Osteoblast (primary cell): ENCODE measurements around the gene GAD1. TPM values are rescaled to one million over a fixed set of nuclear protein-coding genes. Genes with fewer than 3 reads are reported as not detected.

Source experiments
- DNase-seq: peaks from one replicate; pipeline ENCODE4 v3.0.0; 2011; ENCODE audit warnings: low spot score, mixed read lengths; ENCODE audit not compliant: insufficient read length; ENCODE audit errors: missing footprints
- H2AFZ ChIP-seq: 2 replicates; pipeline ENCODE4 v1.6.0; 2011; ENCODE audit warnings: mild to moderate bottlenecking, low read length
- H3K27ac ChIP-seq: 2 replicates; pipeline ENCODE4 v1.5.1; 2011; ENCODE audit warnings: mild to moderate bottlenecking, low read depth, low read length, moderate library complexity
- H3K27me3 ChIP-seq: 2 replicates; pipeline ENCODE4 v1.6.0; 2012; ENCODE audit warnings: mild to moderate bottlenecking, control low read depth, inconsistent platforms, low read length, moderate library complexity; ENCODE audit not compliant: insufficient read depth
- H3K36me3 ChIP-seq: 2 replicates; pipeline ENCODE4 v1.5.1; 2011; ENCODE audit warnings: mild to moderate bottlenecking, low read length, control low read depth, moderate library complexity; ENCODE audit not compliant: insufficient read depth
- H3K4me1 ChIP-seq: 2 replicates; pipeline ENCODE4 v1.5.1; 2011; ENCODE audit warnings: mild to moderate bottlenecking, low read length, control low read depth, moderate library complexity; ENCODE audit not compliant: insufficient read depth
- H3K4me2 ChIP-seq: 2 replicates; pipeline ENCODE4 v1.6.0; 2011; ENCODE audit warnings: mild to moderate bottlenecking, low read length; ENCODE audit not compliant: insufficient read depth
- H3K4me3 ChIP-seq: fragments of 200-600 bp; sonication (generic); 3 replicates; pipeline ENCODE4 v1.5.1; 2012; ENCODE audit warnings: mild to moderate bottlenecking, low read length, inconsistent platforms; ENCODE audit not compliant: insufficient read depth
- H3K79me2 ChIP-seq: 2 replicates; pipeline ENCODE4 v1.6.0; 2012; ENCODE audit warnings: mild to moderate bottlenecking, low read length, control low read depth, inconsistent platforms; ENCODE audit not compliant: insufficient read depth
- H3K9me3 ChIP-seq: 2 replicates; pipeline ENCODE4 v1.5.1; 2011; ENCODE audit warnings: low read depth, low read length, control low read depth
- H4K20me1 ChIP-seq: 2 replicates; pipeline ENCODE4 v1.6.0; 2012; ENCODE audit warnings: mild to moderate bottlenecking, low read length, control low read depth; ENCODE audit not compliant: insufficient read depth
- total RNA-seq: library from RNA; depleted of rRNA; stranded (reverse); fragments of >200 nt; gene quantifications from 2 replicates; pipeline ENCODE4 v1.2.3, GENCODE V29; 2012
- TF ChIP-seq, protein P1 (sequence below): IDR thresholded peaks from 2 replicates; pipeline ENCODE4 v1.5.1; 2011; ENCODE audit warnings: mild to moderate bottlenecking, low read depth, low read length, moderate library complexity; ENCODE audit errors: extremely low read depth

GAD1 gene
- total RNA-seq, 1 donor, result 0.36 TPM

DNA sequence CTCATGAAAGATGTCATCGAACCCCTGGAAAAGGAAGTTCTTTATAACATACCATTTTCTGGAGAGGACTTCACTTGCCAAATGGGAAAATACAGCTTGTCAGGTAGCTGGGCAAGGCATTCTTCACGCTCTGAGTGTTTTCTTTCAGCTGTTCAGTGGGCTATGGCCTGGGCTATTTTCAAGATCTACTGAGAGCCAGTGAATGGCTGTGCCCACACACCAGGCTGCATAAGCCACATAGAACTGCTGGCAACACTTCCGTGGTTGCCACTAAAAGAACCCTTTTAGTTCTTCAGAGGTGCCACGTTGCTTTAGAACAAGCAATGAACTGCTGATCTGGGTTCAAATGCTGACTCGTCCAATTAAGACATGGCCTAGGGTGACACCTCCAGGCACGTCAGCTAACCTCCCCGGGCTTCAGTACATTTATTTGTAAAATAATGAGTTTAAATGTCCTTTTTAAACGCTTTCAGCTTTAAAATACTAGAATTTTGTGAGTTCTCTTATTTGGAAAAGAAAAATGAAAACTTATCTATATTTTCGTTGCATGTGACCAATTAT is 75.8 kb downstream of the GAD1 start:
- Histone ChIP-seq H3K4me3 (no peak overlapping the region), H4K20me1 (no peaks in the 10 kb centered on the region), H3K27me3 (peaks cover 9% of the 10 kb centered on the region), H2AFZ (no peak overlapping the region), H3K9me3 (no peaks in the 10 kb centered on the region), H3K4me2 (no peak overlapping the region), H3K79me2 (no peaks in the 10 kb centered on the region), H3K27ac (no peak overlapping the region), H3K4me1 (peaks cover 4% of the 10 kb centered on the region), H3K36me3 (no peaks in the 10 kb centered on the region)
- DNase-seq, result no peak
- TF ChIP-seq, protein P1, sequence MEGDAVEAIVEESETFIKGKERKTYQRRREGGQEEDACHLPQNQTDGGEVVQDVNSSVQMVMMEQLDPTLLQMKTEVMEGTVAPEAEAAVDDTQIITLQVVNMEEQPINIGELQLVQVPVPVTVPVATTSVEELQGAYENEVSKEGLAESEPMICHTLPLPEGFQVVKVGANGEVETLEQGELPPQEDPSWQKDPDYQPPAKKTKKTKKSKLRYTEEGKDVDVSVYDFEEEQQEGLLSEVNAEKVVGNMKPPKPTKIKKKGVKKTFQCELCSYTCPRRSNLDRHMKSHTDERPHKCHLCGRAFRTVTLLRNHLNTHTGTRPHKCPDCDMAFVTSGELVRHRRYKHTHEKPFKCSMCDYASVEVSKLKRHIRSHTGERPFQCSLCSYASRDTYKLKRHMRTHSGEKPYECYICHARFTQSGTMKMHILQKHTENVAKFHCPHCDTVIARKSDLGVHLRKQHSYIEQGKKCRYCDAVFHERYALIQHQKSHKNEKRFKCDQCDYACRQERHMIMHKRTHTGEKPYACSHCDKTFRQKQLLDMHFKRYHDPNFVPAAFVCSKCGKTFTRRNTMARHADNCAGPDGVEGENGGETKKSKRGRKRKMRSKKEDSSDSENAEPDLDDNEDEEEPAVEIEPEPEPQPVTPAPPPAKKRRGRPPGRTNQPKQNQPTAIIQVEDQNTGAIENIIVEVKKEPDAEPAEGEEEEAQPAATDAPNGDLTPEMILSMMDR, result no peak

DNA sequence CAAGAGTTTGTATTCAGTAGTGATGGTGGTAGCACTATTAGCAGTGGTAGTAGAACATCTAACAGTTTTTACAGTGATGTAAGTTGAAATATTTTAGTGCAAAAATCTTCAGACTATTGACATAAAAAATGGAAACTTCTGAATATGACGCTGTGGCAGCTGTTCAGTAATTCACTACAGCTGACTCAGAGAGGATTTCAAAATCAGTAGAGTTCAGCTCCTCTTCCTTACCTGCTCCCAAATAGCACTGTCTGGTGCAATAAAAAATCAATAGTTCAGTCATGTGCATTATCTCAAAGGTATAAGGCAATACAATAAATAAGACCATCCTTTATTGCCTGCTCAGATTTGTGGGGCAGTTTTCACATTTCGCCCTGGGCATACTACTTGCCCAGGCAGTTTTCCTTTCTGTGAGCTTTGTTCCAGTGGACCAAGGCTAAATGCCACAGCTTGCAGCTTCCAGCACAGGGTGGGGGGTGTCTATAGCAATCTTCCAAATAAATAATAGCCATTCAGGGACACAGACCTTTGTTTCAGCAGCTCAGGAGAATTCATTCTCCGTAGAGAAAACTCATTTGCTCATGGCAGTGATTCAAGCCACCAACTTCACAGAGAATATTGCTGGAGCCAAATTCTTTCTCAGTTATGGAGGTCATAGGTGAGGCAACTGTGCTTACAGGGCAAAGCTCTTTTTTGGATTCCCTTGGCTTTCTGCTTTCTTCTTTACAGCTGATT is 78.5 kb downstream of the GAD1 start:
- no peak overlapping the region for H3K4me3 ChIP-seq
- H2AFZ ChIP-seq, result no peak overlapping the region
- DNase-seq, result no peak
- no peaks in the 10 kb centered on the region for H3K79me2 ChIP-seq
- no peaks in the 10 kb centered on the region for H3K36me3 ChIP-seq
- TF ChIP-seq, protein P1, result no peak
- peak overlapping the region; percentile 7 for H3K4me2 ChIP-seq
- H3K4me1 ChIP-seq, result peaks cover 4% of the 10 kb centered on the region
- H3K9me3 ChIP-seq, result no peaks in the 10 kb centered on the region
- H3K27me3 ChIP-seq, result peaks cover 5% of the 10 kb centered on the region
- H4K20me1 ChIP-seq, result no peaks in the 10 kb centered on the region
- no peak overlapping the region for H3K27ac ChIP-seq

DNA sequence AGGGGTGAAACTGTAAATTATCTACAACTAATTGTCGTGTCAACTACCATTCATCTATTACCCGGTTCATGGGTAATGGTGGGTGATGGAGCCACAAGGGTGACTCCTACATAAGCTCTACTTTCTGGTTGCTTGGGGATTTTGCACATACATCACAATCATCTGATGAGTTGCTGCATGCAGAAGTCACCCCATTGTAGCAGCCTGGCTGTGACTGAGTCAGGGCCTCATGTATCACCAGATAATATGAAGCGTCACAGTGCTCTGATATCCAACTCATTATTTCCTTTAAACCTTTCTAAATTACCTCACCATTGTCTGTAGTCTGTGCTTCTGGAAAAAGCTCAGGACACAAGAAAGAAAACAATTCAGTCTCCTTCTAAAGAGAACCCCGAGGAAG is 79.9 kb downstream of the GAD1 start:
- Histone ChIP-seq H3K27me3 (no peaks in the 10 kb centered on the region), H3K79me2 (no peaks in the 10 kb centered on the region), H3K4me3 (no peak overlapping the region), H3K9me3 (no peaks in the 10 kb centered on the region), H3K27ac (no peak overlapping the region), H3K4me2 (no peak overlapping the region), H3K36me3 (no peaks in the 10 kb centered on the region), H3K4me1 (peaks cover 4% of the 10 kb centered on the region), H2AFZ (no peak overlapping the region), H4K20me1 (no peaks in the 10 kb centered on the region)
- DNase-seq, result no peak
- TF ChIP-seq, protein P1, result no peak

DNA sequence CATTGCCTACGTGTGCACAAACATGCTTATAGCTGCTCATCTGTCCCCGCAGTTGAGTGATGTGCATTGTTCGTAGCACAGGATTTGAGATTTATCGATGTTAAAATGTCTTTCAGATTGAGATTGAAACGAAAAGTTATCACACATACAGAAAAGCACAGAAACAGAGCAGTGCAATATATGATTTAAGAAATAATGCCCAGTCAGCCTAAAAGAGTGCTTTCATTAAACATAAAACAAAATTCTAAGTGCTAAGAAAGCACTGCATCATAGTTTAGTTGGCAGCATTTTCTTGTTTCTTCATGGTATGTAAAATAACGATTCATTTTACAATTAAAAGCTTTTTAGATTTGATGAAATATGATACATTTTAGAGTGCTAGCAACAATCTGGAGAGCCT is 80.4 kb downstream of the GAD1 start:
- Histone ChIP-seq H3K4me1 (peaks cover 4% of the 10 kb centered on the region), H3K9me3 (no peaks in the 10 kb centered on the region), H2AFZ (no peak overlapping the region), H3K4me2 (no peak overlapping the region), H4K20me1 (no peaks in the 10 kb centered on the region), H3K79me2 (no peaks in the 10 kb centered on the region), H3K36me3 (no peaks in the 10 kb centered on the region), H3K4me3 (no peak overlapping the region), H3K27me3 (no peaks in the 10 kb centered on the region), H3K27ac (no peak overlapping the region)
- DNase-seq, result no peak
- TF ChIP-seq, protein P1, result no peak
